GM13976 (cell line): ENCODE measurements around the gene SHD.
"Not testable (repeated sequence)": the region's sequence is repeated elsewhere in the genome, so short reads cannot be mapped to it uniquely, and the experiment has no call there.

ENCODE experiments used
- DNase-seq: peaks from one replicate; pipeline ENCODE4 v3.0.0; 2012; ENCODE audit warnings: low spot score
- CTCF ChIP-seq: IDR thresholded peaks from 2 replicates; pipeline ENCODE4 v1.5.1; 2012; ENCODE audit warnings: borderline replicate concordance, mild to moderate bottlenecking; ENCODE audit not compliant: insufficient read depth; ENCODE audit errors: extremely low read depth, missing control alignments, control extremely low read depth
- in situ Hi-C: fragments of 300-500 bp; cut with MboI; formaldehyde crosslinking; loops from one replicate; pipeline ENCODE4 v1.12.0; 2022; ENCODE audit warnings: low sequenced_read_pairs, mixed read lengths, inconsistent platforms; ENCODE audit not compliant: unreplicated experiment

SHD gene

GRCh38 chr19:4328243-4328990 is 49.4 kb downstream of the SHD start:
- in situ Hi-C loops, result no loop called here
- peak; percentile 100 for DNase-seq
- TF ChIP-seq CTCF, result no peak

GRCh38 chr19:4328991-4329681 is 50.1 kb downstream of the SHD start:
- peak; percentile 54 for DNase-seq
- in situ Hi-C loops, result not testable (repeated sequence)

GRCh38 chr19:4329858-4330257 is 50.8 kb downstream of the SHD start:
- no peak for TF ChIP-seq CTCF
- in situ Hi-C loops, result no loop called here
- DNase-seq, result peak; percentile 7

GRCh38 chr19:4334929-4335570 is 56.0 kb downstream of the SHD start:
- DNase-seq, result no peak
- in situ Hi-C loops, result no loop called here
- no peak for TF ChIP-seq CTCF

- in situ Hi-C loops, result no loop called here
- no peak for DNase-seq
- no peak for TF ChIP-seq CTCF
Measured at GRCh38 chr19:4337906-4338440, 58.9 kb downstream of the SHD start.

GRCh38 chr19:4338441-4339355 is 59.6 kb downstream of the SHD start, which contains the start of gene STAP2:
Gene STAP2, minus strand, starts transcription at chr19:4338827. Its CDS starts 74 bp downstream, at chr19:4338753.
- in situ Hi-C loops, result no loop called here
- no peak for TF ChIP-seq CTCF

More at GRCh38 chr19:4338441-4339355, 59.6 kb downstream of the SHD start, which contains the start of gene STAP2:
- DNase-seq, result peak; percentile 53
